HCT116 (cell line): ENCODE results near the gene LRRK2. TPM values are rescaled to one million over a fixed set of nuclear protein-coding genes. Genes with fewer than 3 reads are reported as not detected.
"Not testable (repeated sequence)": the region's sequence is repeated elsewhere in the genome, so short reads cannot be mapped to it uniquely, and the experiment has no call there.

Experiments
- ATAC-seq: fragments of 200-7000 bp; cut with Tn5 transposase; 2 replicates; pipeline ENCODE4 v1.9.1; 2020; ENCODE audit warnings: mild to moderate bottlenecking, moderate library complexity
- BruUV-seq: library from RNA; stranded (reverse); fragments of 400-500 nt; replicated peaks from 2 replicates; lab custom pipeline; 2021; lab: Mats Ljungman, UMichigan
- CTCF ChIA-PET: fragments of 300-600 bp; sonication (Branson Sonifier 250); formaldehyde crosslinking; loops from one replicate; lab custom pipeline; 2021; ENCODE audit warnings: antibody characterized with exemption; lab: Charles Lee
- POLR2A ChIA-PET: fragments of 300-600, 350-600 bp; sonication (Branson Sonifier 250); formaldehyde crosslinking; loops from one replicate; lab custom pipeline; 2021; ENCODE audit warnings: antibody characterized with exemption; lab: Charles Lee
- RAD21 ChIA-PET, 2 experiments: fragments of 300-600 bp; sonication (Branson Sonifier 250); formaldehyde crosslinking; loops; one replicate each; lab custom pipeline; 2023; ENCODE audit warnings: low total read pairs in 2 of 2; ENCODE audit not compliant: uncharacterized antibody in 2 of 2, unreplicated experiment in 2 of 2, low non-redundant PET in 1 of 2; lab: Charles Lee
- DNase-seq: peaks from one replicate; pipeline ENCODE4 v3.0.0-alpha.2; 2010; ENCODE audit warnings: low read depth, low spot score
- H2AFZ ChIP-seq: fragments of 200-600 bp; shearing (Covaris generic), sonication (generic); 2 replicates; pipeline ENCODE4 v1.6.1; 2017; ENCODE audit warnings: low read depth, mixed run types, mixed read lengths, antibody characterized with exemption, low read length; ENCODE audit not compliant: poor library complexity, severe bottlenecking
- H3K27ac ChIP-seq: 2 replicates; pipeline ENCODE4 v1.5.1; 2012; ENCODE audit warnings: low read depth, low read length
- H3K27me3 ChIP-seq: fragments of 200-600 bp; sonication (generic); 2 replicates; pipeline ENCODE4 v1.6.1; 2016; ENCODE audit warnings: mixed run types, low read length, mixed read lengths; ENCODE audit not compliant: insufficient read depth
- H3K36me3 ChIP-seq, 2 experiments: fragments of 200-500 bp in 1 of 2; fragments of 200-600 bp in 1 of 2; sonication (Bioruptor generic) in 1 of 2; sonication (generic) in 1 of 2; 2 replicates each; pipeline versions ENCODE4 v1.5.1 to v1.6.1; 2014 to 2016; ENCODE audit warnings: low read length in 2 of 2, inconsistent platforms in 1 of 2, mixed read lengths in 1 of 2, mixed run types in 1 of 2; ENCODE audit not compliant: insufficient read depth in 2 of 2, control insufficient read depth in 1 of 2
- H3K4me1 ChIP-seq, 2 experiments: fragments of 200-600 bp in 1 of 2; sonication (generic) in 1 of 2; 2 replicates each; pipeline versions ENCODE4 v1.5.1 to v1.6.1; 2012 to 2017; ENCODE audit warnings: low read length in 2 of 2, inconsistent platforms in 1 of 2, mild to moderate bottlenecking in 1 of 2, mixed read lengths in 1 of 2, mixed run types in 1 of 2, moderate library complexity in 1 of 2; ENCODE audit not compliant: insufficient read depth in 2 of 2, control insufficient read depth in 1 of 2
- H3K4me2 ChIP-seq: fragments of 200-600 bp; sonication (generic); 2 replicates; pipeline ENCODE4 v1.6.1; 2017; ENCODE audit warnings: mixed run types, low read length, mixed read lengths
- H3K4me3 ChIP-seq, 2 experiments: fragments of 200-600 bp in 1 of 2; sonication (generic) in 1 of 2; replicated peaks in 1 of 2; 2 replicates each; pipeline ENCODE4 v1.5.1; 2011 to 2016; ENCODE audit warnings: low read length in 2 of 2, control low read depth in 1 of 2, low read depth in 1 of 2, mild to moderate bottlenecking in 1 of 2, mixed read lengths in 1 of 2, mixed run types in 1 of 2
- H3K79me2 ChIP-seq: fragments of 200-600 bp; sonication (generic); 2 replicates; pipeline ENCODE4 v1.6.1; 2017; ENCODE audit warnings: mild to moderate bottlenecking, mixed run types, low read length, moderate library complexity, mixed read lengths; ENCODE audit not compliant: insufficient read depth
- H3K9ac ChIP-seq: fragments of 200-600 bp; sonication (generic); 2 replicates; pipeline ENCODE4 v1.6.1; 2016; ENCODE audit warnings: low read length, mixed read lengths
- H3K9me2 ChIP-seq: fragments of 200-600 bp; sonication (generic), shearing (Covaris generic); 2 replicates; pipeline ENCODE4 v1.6.1; 2017; ENCODE audit warnings: mixed run types, mild to moderate bottlenecking, moderate library complexity; ENCODE audit not compliant: insufficient read depth
- H3K9me3 ChIP-seq, 2 experiments: fragments of 200-500 bp in 1 of 2; fragments of 200-600 bp in 1 of 2; sonication (Bioruptor generic) in 1 of 2; sonication (generic) in 1 of 2; 2 replicates each; pipeline ENCODE4 v1.6.1; 2014 to 2017; ENCODE audit warnings: low read length in 2 of 2, mixed read lengths in 2 of 2, inconsistent platforms in 1 of 2, low read depth in 1 of 2, mild to moderate bottlenecking in 1 of 2, mixed run types in 1 of 2, moderate library complexity in 1 of 2; ENCODE audit not compliant: control insufficient read depth in 1 of 2, insufficient read depth in 1 of 2
- H4K20me1 ChIP-seq: fragments of 200-600 bp; sonication (generic), shearing (Covaris generic); 2 replicates; pipeline ENCODE4 v1.6.1; 2017; ENCODE audit warnings: mixed run types, mild to moderate bottlenecking, moderate library complexity; ENCODE audit not compliant: insufficient read depth
- CEBPB ChIP-seq: IDR thresholded peaks from 2 replicates; pipeline ENCODE4 v1.6.1; 2012; ENCODE audit warnings: low read depth
- EZH2 ChIP-seq: fragments of 200-600 bp; sonication (generic); IDR thresholded peaks from 2 replicates; pipeline ENCODE4 v1.6.1; 2017; ENCODE audit warnings: antibody characterized with exemption, mixed run types
- FOSL1 ChIP-seq: IDR thresholded peaks from 2 replicates; pipeline ENCODE4 v1.6.1; 2012; ENCODE audit warnings: low read depth
- POLR2AphosphoS5 ChIP-seq: IDR thresholded peaks from 2 replicates; pipeline ENCODE4 v1.6.1; 2011; ENCODE audit warnings: mild to moderate bottlenecking, low read depth, low read length, moderate library complexity
- REST ChIP-seq: IDR thresholded peaks from 2 replicates; pipeline ENCODE4 v1.6.1; 2012; ENCODE audit warnings: low read depth
- SRF ChIP-seq: IDR thresholded peaks from 2 replicates; pipeline ENCODE4 v1.6.1; 2012; ENCODE audit warnings: low read depth
- YY1 ChIP-seq: IDR thresholded peaks from 2 replicates; pipeline ENCODE4 v1.6.1; 2011; ENCODE audit warnings: low read length, low read depth, moderate library complexity, mild to moderate bottlenecking; ENCODE audit not compliant: insufficient replicate concordance; ENCODE audit errors: extremely low read depth
- ZFX ChIP-seq: fragments of 450-650 bp; IDR thresholded peaks from 2 replicates; pipeline ENCODE4 v1.6.1; 2017
- ZNF274 ChIP-seq: fragments of 200-500 bp; sonication (Bioruptor generic); IDR thresholded peaks from 2 replicates; pipeline ENCODE4 v1.6.1; 2014; ENCODE audit warnings: mild to moderate bottlenecking, low read depth, low read length, inconsistent platforms
- intact Hi-C: fragments of 100-400 bp; cut with micrococcal nuclease; formaldehyde crosslinking; loops from 2 replicates; pipeline ENCODE4 v1.10.0; 2022
- total RNA-seq: library from RNA; stranded (reverse); gene quantifications from one replicate; pipeline ENCODE4 v1.2.1, GENCODE V29; 2021; ENCODE audit not compliant: unreplicated experiment
- TF ChIP-seq, protein P1 (sequence below): IDR thresholded peaks from 2 replicates; pipeline ENCODE4 v1.6.1; 2012

LRRK2 gene
- total RNA-seq, 1 experiment from 2014 or later = 0.20 TPM

GRCh38 chr12:40241741-40242140 is 16.9 kb downstream of the LRRK2 start (continued):
- TF ChIP-seq EZH2 (no peak), CEBPB (no peak), REST (no peak), ZNF274 (no peak), FOSL1 (no peak), POLR2AphosphoS5 (no peak), ZFX (no peak), YY1 (no peak), SRF (no peak)
- TF ChIP-seq, protein P1, sequence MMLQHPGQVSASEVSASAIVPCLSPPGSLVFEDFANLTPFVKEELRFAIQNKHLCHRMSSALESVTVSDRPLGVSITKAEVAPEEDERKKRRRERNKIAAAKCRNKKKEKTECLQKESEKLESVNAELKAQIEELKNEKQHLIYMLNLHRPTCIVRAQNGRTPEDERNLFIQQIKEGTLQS = no peak

- BruUV-seq, H3K27ac ChIP-seq, H3K36me3 ChIP-seq, H4K20me1 ChIP-seq, ATAC-seq, H3K79me2 ChIP-seq, CTCF ChIA-PET, H3K9me2 ChIP-seq, H3K4me2 ChIP-seq, intact Hi-C loops, H2AFZ ChIP-seq, H3K9me3 ChIP-seq, H3K27me3 ChIP-seq, DNase-seq, H3K4me3 ChIP-seq, H3K9ac ChIP-seq, RAD21 ChIA-PET, H3K4me1 ChIP-seq: not testable (repeated sequence)
- POLR2A ChIA-PET = interaction anchor here (0.6 kb wide), 1 partner anchor 521 kb away, joined by 4 read pairs; no protein-coding TSS in a partner anchor
Observed at GRCh38 chr12:40244526-40245156, 19.8 kb downstream of the LRRK2 start.
